ENCODE results near the gene TIMP2. TPM values are rescaled to one million over a fixed set of nuclear protein-coding genes. Genes with fewer than 3 reads are reported as not detected.
A peak's percentile ranks its signal among the peaks of the same experiment; 100 is the strongest.

TIMP2 gene
- total and polyA plus RNA-seq, 2 of the 4 experiments (the other 2 are of a cell fraction), result 43.9 to 416 TPM

DNA sequence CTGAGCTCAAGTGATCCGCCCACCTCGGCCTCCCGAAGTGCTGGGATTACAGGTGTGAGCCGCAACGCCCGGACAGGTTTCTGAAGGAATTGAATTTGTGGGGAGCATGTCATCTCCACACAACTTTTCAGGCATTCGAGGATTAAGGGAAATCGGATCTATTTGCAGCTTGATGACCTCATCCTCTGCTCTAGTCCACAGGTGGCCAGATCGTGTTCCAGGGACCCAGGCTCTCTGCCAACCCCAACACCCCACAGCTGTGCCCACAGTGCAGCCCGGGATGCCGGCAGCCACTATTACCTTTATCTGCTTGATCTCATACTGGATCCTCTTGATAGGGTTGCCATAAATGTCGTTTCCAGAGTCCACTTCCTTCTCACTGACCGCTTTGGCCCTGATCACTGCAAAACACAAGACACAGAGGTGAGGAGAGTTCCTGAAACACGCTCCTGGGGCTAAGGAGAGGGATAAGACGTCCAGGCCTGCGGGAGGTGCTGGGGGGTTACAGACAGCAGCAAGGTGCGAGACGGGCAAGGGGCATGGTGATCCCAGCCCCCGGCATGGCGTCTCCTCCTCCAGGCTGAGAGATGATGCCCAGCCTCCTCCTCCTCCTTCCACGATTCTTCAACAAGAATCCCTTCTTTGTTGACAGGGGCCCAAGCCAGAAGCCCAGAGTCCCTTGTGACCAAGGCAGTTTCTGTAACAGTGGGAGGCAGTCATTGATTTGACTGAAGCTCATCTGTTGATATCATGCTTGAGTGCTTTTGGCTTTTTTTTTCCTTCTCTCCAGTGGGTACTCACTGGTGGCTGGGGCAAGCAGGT, 51.5 kb downstream of the TIMP2 start:
- H3K27me3 ChIP-seq (ENCODE audit: control insufficient read depth, insufficient read depth, low read length), result no peaks in the 10 kb centered on the region
- POLR2A ChIA-PET (ENCODE audit: unreplicated experiment), result no interaction called here
- H2AK9ac ChIP-seq (replicated peaks; ENCODE audit: low read depth, low read length, poor library complexity), result peak overlapping the region; percentile 1
- H3K4me1 ChIP-seq (ENCODE audit: control insufficient read depth, insufficient read depth, low read length), result peaks cover 30% of the 10 kb centered on the region
- H3K4me3 ChIP-seq (ENCODE audit: insufficient read depth, low read depth, low read length), result no peak overlapping the region
- H3K14ac ChIP-seq (replicated peaks; ENCODE audit: low read depth, low read length), result 0 out of 2 replicates have a peak overlapping the region, but pooled peaks have one; percentile 0
- H3K23ac ChIP-seq (ENCODE audit: low read depth, low read length), result no peak overlapping the region
- no peak overlapping the region for H3K27ac ChIP-seq (ENCODE audit: insufficient read depth, low read length)
- H4K20me1 ChIP-seq (ENCODE audit: insufficient read depth, low read length), result peaks cover 35% of the 10 kb centered on the region
- peaks cover 42% of the 10 kb centered on the region for H3K36me3 ChIP-seq (ENCODE audit: control insufficient read depth, insufficient read depth, low read length)
- H2BK120ac ChIP-seq (ENCODE audit: low read depth, low read length), result no peak overlapping the region
- no peak overlapping the region for H3K56ac ChIP-seq (ENCODE audit: extremely low read depth, insufficient read depth, low read length)
- no peaks in the 10 kb centered on the region for H3K9me3 ChIP-seq (ENCODE audit: control insufficient read depth, insufficient read depth, low read length)
- H3K4ac ChIP-seq (ENCODE audit: low read depth, low read length), result no peak overlapping the region; the same call in 1 of the 2 replicates
- H2BK20ac ChIP-seq (ENCODE audit: low read depth, low read length), result no peak overlapping the region
- H2BK5ac ChIP-seq (ENCODE audit: low read depth, low read length, poor library complexity, severe bottlenecking), result no peak overlapping the region
- H4K91ac ChIP-seq (ENCODE audit: insufficient read depth, low read depth, low read length), result no peak overlapping the region
- ATAC-seq (ENCODE audit: low read depth), result peak; percentile 8; the same call in 1 of the 2 replicates
- intact Hi-C loops (cut with micrococcal nuclease) (no loop called here), dilution Hi-C loops (cut with HindIII; ENCODE audit: low sequenced_read_pairs, unreplicated experiment) (no loop called here), in situ Hi-C loops (cut with MboI; ENCODE audit: low sequenced_read_pairs) (loop anchor here (25.0 kb wide), 1 partner anchor 514 kb away; no protein-coding TSS in a partner anchor)
- H3K4me2 ChIP-seq (ENCODE audit: low read depth, low read length), result no peak overlapping the region
- H2AK5ac ChIP-seq (ENCODE audit: low read depth, low read length), result no peak overlapping the region
- BruUV-seq (replicated peaks), result no TSS peak
- no peak overlapping the region for H4K5ac ChIP-seq (ENCODE audit: low read depth, low read length)
- H3K18ac ChIP-seq (ENCODE audit: low read depth, low read length), result no peak overlapping the region
- no peak overlapping the region for H2BK15ac ChIP-seq (ENCODE audit: low read depth, low read length)
- H3K9ac ChIP-seq (ENCODE audit: low read depth, low read length), result no peak overlapping the region
- no CpG with 5 or more reads among the region's 21 CpGs for WGBS, 2 experiments (ENCODE audit: extremely low coverage in 2 of 2, insufficient read length in 1 of 2)
- no peak overlapping the region for H2AFZ ChIP-seq (replicated peaks; ENCODE audit: low read length, poor library complexity)
- no peak overlapping the region for H4K8ac ChIP-seq (ENCODE audit: low read depth in 2 of 2, low read length in 2 of 2)
- CTCF ChIA-PET, result interaction anchor here (0.6 to 1.2 kb wide), 3 partner anchors 8 to 655 kb away, joined by 3 read pairs; no protein-coding TSS in a partner anchor
- peak; percentile 79 for DNase-seq
- H3K79me1 ChIP-seq (ENCODE audit: low read depth in 1 of 2, low read length in 2 of 2), result peaks cover 32 to 84% of the 10 kb centered on the region in 2 experiments
- peaks cover 43% of the 10 kb centered on the region for H3K9me1 ChIP-seq (ENCODE audit: insufficient read depth, low read length)
- TF ChIP-seq RFX5 (IDR thresholded peaks at IDR 0.05; ENCODE audit: low read depth, low read length) (no peak), POLR2A (IDR thresholded peaks at IDR 0.05; ENCODE audit: low read depth, low read length) (no peak), MAFK (IDR thresholded peaks at IDR 0.05; ENCODE audit: low read depth, low read length) (no peak), MAZ (IDR thresholded peaks at IDR 0.05; ENCODE audit: borderline replicate concordance, low read depth, low read length) (no peak), RAD21 (IDR thresholded peaks at IDR 0.05; ENCODE audit: low read length) (no peak), FOS (IDR thresholded peaks at IDR 0.05; ENCODE audit: low read depth, low read length) (no peak), MXI1 (IDR thresholded peaks at IDR 0.05; ENCODE audit: borderline replicate concordance, low read depth, low read length) (no peak), SMC3 (IDR thresholded peaks at IDR 0.05; ENCODE audit: low read depth, low read length) (no peak), BHLHE40 (IDR thresholded peaks at IDR 0.05; ENCODE audit: low read depth, low read length) (no peak), NFE2L2 (IDR thresholded peaks at IDR 0.05; ENCODE audit: low read depth, low read length) (no peak), CEBPB (IDR thresholded peaks at IDR 0.05; ENCODE audit: low read depth, low read length) (no peak), CHD1 (IDR thresholded peaks at IDR 0.05; ENCODE audit: low read depth, low read length) (no peak)
- TF ChIP-seq, protein P1, sequence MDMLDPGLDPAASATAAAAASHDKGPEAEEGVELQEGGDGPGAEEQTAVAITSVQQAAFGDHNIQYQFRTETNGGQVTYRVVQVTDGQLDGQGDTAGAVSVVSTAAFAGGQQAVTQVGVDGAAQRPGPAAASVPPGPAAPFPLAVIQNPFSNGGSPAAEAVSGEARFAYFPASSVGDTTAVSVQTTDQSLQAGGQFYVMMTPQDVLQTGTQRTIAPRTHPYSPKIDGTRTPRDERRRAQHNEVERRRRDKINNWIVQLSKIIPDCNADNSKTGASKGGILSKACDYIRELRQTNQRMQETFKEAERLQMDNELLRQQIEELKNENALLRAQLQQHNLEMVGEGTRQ (IDR thresholded peaks at IDR 0.05; ENCODE audit: low read depth, low read length), result no peak
- TF ChIP-seq, protein P2, sequence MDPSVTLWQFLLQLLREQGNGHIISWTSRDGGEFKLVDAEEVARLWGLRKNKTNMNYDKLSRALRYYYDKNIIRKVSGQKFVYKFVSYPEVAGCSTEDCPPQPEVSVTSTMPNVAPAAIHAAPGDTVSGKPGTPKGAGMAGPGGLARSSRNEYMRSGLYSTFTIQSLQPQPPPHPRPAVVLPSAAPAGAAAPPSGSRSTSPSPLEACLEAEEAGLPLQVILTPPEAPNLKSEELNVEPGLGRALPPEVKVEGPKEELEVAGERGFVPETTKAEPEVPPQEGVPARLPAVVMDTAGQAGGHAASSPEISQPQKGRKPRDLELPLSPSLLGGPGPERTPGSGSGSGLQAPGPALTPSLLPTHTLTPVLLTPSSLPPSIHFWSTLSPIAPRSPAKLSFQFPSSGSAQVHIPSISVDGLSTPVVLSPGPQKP (IDR thresholded peaks at IDR 0.05; ENCODE audit: borderline replicate concordance, low read depth, low read length), result no peak
- TF ChIP-seq, protein P3, sequence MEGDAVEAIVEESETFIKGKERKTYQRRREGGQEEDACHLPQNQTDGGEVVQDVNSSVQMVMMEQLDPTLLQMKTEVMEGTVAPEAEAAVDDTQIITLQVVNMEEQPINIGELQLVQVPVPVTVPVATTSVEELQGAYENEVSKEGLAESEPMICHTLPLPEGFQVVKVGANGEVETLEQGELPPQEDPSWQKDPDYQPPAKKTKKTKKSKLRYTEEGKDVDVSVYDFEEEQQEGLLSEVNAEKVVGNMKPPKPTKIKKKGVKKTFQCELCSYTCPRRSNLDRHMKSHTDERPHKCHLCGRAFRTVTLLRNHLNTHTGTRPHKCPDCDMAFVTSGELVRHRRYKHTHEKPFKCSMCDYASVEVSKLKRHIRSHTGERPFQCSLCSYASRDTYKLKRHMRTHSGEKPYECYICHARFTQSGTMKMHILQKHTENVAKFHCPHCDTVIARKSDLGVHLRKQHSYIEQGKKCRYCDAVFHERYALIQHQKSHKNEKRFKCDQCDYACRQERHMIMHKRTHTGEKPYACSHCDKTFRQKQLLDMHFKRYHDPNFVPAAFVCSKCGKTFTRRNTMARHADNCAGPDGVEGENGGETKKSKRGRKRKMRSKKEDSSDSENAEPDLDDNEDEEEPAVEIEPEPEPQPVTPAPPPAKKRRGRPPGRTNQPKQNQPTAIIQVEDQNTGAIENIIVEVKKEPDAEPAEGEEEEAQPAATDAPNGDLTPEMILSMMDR (conservative IDR thresholded peaks at IDR 0.05; ENCODE audit: low read depth, low read length), result no peak
